Left ventricle myocardium superior (tissue), 1 donor: ENCODE results near the gene ALDH6A1. TPM values are rescaled to one million over a fixed set of nuclear protein-coding genes. Genes with fewer than 3 reads are reported as not detected.

Experiments
- total RNA-seq: library from RNA; stranded (reverse); fragmentation: NEBNext Ultra II Directional; extraction: Animal tissue kit (Norgen Biotek cat#: 25700); gene quantifications from one replicate; pipeline ENCODE4 v1.2.1, GENCODE V29; 2021
- donor health status: DM: no; HTN: yes; CAD: no; lungs with severe emphysema.

Gene ALDH6A1
- total RNA-seq, 1 donor from 2014 or later, result 59.8 TPM

Other genes with a start within 250 kb of the ALDH6A1 start
- 38.4 TPM for gene PTGR2, start 232.6 kb downstream of the ALDH6A1 start, total RNA-seq
- 18.5 TPM for gene ZNF410, start 197.6 kb downstream of the ALDH6A1 start, total RNA-seq
- 3.8 TPM for gene FAM161B, start 134.4 kb downstream of the ALDH6A1 start, total RNA-seq
- 50.7 TPM for gene COQ6, start 134.2 kb downstream of the ALDH6A1 start, total RNA-seq
- 6.9 TPM for gene ENTPD5, start 65.2 kb downstream of the ALDH6A1 start, total RNA-seq
- 2.5 TPM for gene BBOF1, start 65.1 kb downstream of the ALDH6A1 start, total RNA-seq
- gene LIN52, start 503 bp upstream of the ALDH6A1 start, total RNA-seq, result 6.9 TPM
- gene VSX2, start 155.0 kb upstream of the ALDH6A1 start, total RNA-seq, result not detected
- gene ABCD4, start 218.5 kb upstream of the ALDH6A1 start, total RNA-seq, result 25.2 TPM